GM21737 (cell line): Measurements from ENCODE around the gene SQSTM1.
A peak's percentile ranks its signal among the peaks of the same experiment; 100 is the strongest.

Experiments
- ATAC-seq: cut with Tn5 transposase; IDR thresholded peaks from one replicate; pipeline ENCODE4 v1.9.1; 2021; ENCODE audit warnings: mild to moderate bottlenecking, moderate library complexity; ENCODE audit not compliant: unreplicated experiment

SQSTM1 gene

GRCh38 chr5:179805529-179806249 lies 15.0 kb upstream of the SQSTM1 start:
- peak; percentile 22 for ATAC-seq

GRCh38 chr5:179806250-179807048 lies 14.3 kb upstream of the SQSTM1 start, which contains the start of gene MGAT4B:
TSS of gene MGAT4B (minus strand) at chr5:179806866. CDS start at chr5:179806583, 283 bp downstream.
- ATAC-seq, result peak; percentile 60

GRCh38 chr5:179812135-179812825 lies 8.4 kb upstream of the SQSTM1 start:
- no peak for ATAC-seq

- ATAC-seq, result no peak
These were observed 7.6 kb upstream of the SQSTM1 start for GRCh38 chr5:179812997-179813607.

- no peak for ATAC-seq
These were observed 6.6 kb upstream of the SQSTM1 start for GRCh38 chr5:179814090-179814489.

GRCh38 chr5:179815491-179816249 lies 5.0 kb upstream of the SQSTM1 start:
- no peak for ATAC-seq

- ATAC-seq, result no peak
These were observed 4.3 kb upstream of the SQSTM1 start for GRCh38 chr5:179816401-179816795.

GRCh38 chr5:179816796-179817469 lies 3.8 kb upstream of the SQSTM1 start:
- no peak for ATAC-seq

GRCh38 chr5:179817470-179817840 lies 3.2 kb upstream of the SQSTM1 start:
- ATAC-seq, result no peak

GRCh38 chr5:179817890-179818745 lies 2.6 kb upstream of the SQSTM1 start:
- ATAC-seq, result no peak

GRCh38 chr5:179818746-179819295 lies 1.9 kb upstream of the SQSTM1 start:
- ATAC-seq, result peak; percentile 56

- ATAC-seq, result no peak
These were observed 1.2 kb upstream of the SQSTM1 start for GRCh38 chr5:179819296-179820126.

GRCh38 chr5:179820127-179820482 lies 600 bp upstream of the SQSTM1 start:
- no peak for ATAC-seq

- ATAC-seq, result peak; percentile 41
These were observed 773 bp downstream of the SQSTM1 start for GRCh38 chr5:179821298-179822058.

- no peak for ATAC-seq
These were observed 1.3 kb downstream of the SQSTM1 start for GRCh38 chr5:179822059-179822432.

GRCh38 chr5:179822444-179822990 lies 1.8 kb downstream of the SQSTM1 start:
- ATAC-seq, result no peak
